K562 (cell line): ENCODE results near the gene MT1HL1. TPM values are rescaled to one million over a fixed set of nuclear protein-coding genes. Genes with fewer than 3 reads are reported as not detected.

Source experiments
- ATAC-seq: fragments of 200-7000 bp; cut with Tn5 transposase; 3 replicates; pipeline ENCODE4 v1.9.1; 2020; ENCODE audit warnings: moderate library complexity
- BruUV-seq: library from RNA; stranded (reverse); fragments of 400-500 nt; replicated peaks from 2 replicates; lab custom pipeline; 2021; lab: Mats Ljungman, UMichigan
- CTCF ChIA-PET: fragments of 300-600 bp; formaldehyde crosslinking; extraction: SDS; loops from one replicate; lab custom pipeline; 2021; ENCODE audit warnings: low intra/inter-chr PET ratio; lab: Yijun Ruan, JAX
- POLR2A ChIA-PET: fragments of 300-600, 350-650 bp; sonication (Branson Sonifier 250); formaldehyde crosslinking; extraction: SDS; loops from one replicate; lab custom pipeline; 2021; ENCODE audit warnings: antibody characterized with exemption, inconsistent platforms; lab: Yijun Ruan, JAX
- DNase-seq, 4 experiments: peaks; one replicate each; pipeline versions ENCODE4 v3.0.0 to v3.0.0-alpha.2; 2011 to 2018; ENCODE audit warnings: low spot score in 3 of 4, mixed read lengths in 3 of 4; ENCODE audit errors: extremely low read depth in 1 of 4
- FAIRE-seq: peaks from 2 replicates; lab custom pipeline; 2011; peaks lifted over from hg19 to GRCh38; lab: Jason Lieb, UNC
- H2AFZ ChIP-seq: 2 replicates; pipeline ENCODE4 v1.6.0; 2011; ENCODE audit warnings: low read depth, low read length, control low read depth, inconsistent platforms
- H3K27ac ChIP-seq: fragments of 200-600 bp; 3 replicates; pipeline ENCODE4 v1.8.0; 2011; ENCODE audit warnings: low read depth, mild to moderate bottlenecking, control low read depth, inconsistent platforms, low read length, moderate library complexity, mixed read lengths; ENCODE audit errors: extremely low read depth
- H3K27me3 ChIP-seq, 2 experiments: fragments of 300-600 bp in 1 of 2; 2 replicates in 1 of 2; 3 replicates in 1 of 2; pipeline versions ENCODE4 v1.6.0 to v1.8.0; 2011; ENCODE audit warnings: inconsistent platforms in 2 of 2, low read length in 2 of 2, mild to moderate bottlenecking in 1 of 2, mixed read lengths in 1 of 2, moderate library complexity in 1 of 2; ENCODE audit not compliant: control insufficient read depth in 2 of 2, insufficient read depth in 2 of 2
- H3K36me3 ChIP-seq: fragments of 300-600 bp; 3 replicates; pipeline ENCODE4 v1.8.0; 2011; ENCODE audit warnings: mild to moderate bottlenecking, low read length, inconsistent platforms; ENCODE audit not compliant: control insufficient read depth, insufficient read depth
- H3K4me1 ChIP-seq, 2 experiments: fragments of 200-600 bp in 1 of 2; replicated peaks in 1 of 2; 2 replicates in 1 of 2; 3 replicates in 1 of 2; pipeline versions ENCODE4 v1.5.1 to v1.8.0; 2011; ENCODE audit warnings: inconsistent platforms in 2 of 2, low read length in 2 of 2, mild to moderate bottlenecking in 1 of 2, mixed read lengths in 1 of 2, moderate library complexity in 1 of 2; ENCODE audit not compliant: control insufficient read depth in 2 of 2, insufficient read depth in 2 of 2
- H3K4me2 ChIP-seq: 2 replicates; pipeline ENCODE4 v1.6.1; 2011; ENCODE audit warnings: low read length, control low read depth, inconsistent platforms, mixed read lengths; ENCODE audit not compliant: insufficient read depth
- H3K4me3 ChIP-seq: fragments of 200-600 bp; sonication (generic), shearing (Covaris generic); 2 replicates; pipeline ENCODE4 v1.5.1; 2016; ENCODE audit warnings: control low read depth, inconsistent platforms
- H3K79me2 ChIP-seq: fragments of 200-600 bp; 3 replicates; pipeline ENCODE4 v1.8.0; 2011; ENCODE audit warnings: low read length, inconsistent platforms; ENCODE audit not compliant: control insufficient read depth, insufficient read depth
- H3K9ac ChIP-seq, 2 experiments: 2 replicates each; pipeline versions ENCODE4 v1.6.0 to v1.6.1; 2011; ENCODE audit warnings: low read depth in 2 of 2, low read length in 2 of 2, control low read depth in 1 of 2, inconsistent platforms in 1 of 2, mild to moderate bottlenecking in 1 of 2, mixed read lengths in 1 of 2; ENCODE audit not compliant: insufficient read depth in 1 of 2
- H3K9me1 ChIP-seq: one replicate; pipeline ENCODE4 v1.6.0; 2011; ENCODE audit warnings: inconsistent platforms, mild to moderate bottlenecking, low read length, moderate library complexity; ENCODE audit not compliant: control insufficient read depth, insufficient read depth
- H3K9me3 ChIP-seq: replicated peaks from 2 replicates; pipeline ENCODE4 v1.5.1; 2011; ENCODE audit warnings: low read depth, low read length, inconsistent platforms; ENCODE audit not compliant: control insufficient read depth, insufficient read depth
- H4K20me1 ChIP-seq: replicated peaks from 2 replicates; pipeline ENCODE4 v1.6.1; 2011; ENCODE audit warnings: low read length, inconsistent platforms, mixed read lengths; ENCODE audit not compliant: control insufficient read depth, insufficient read depth
- CC2D1A ChIP-seq: fragments of 450-650 bp; IDR thresholded peaks from 2 replicates; pipeline ENCODE4 v1.6.1; 2017; ENCODE audit warnings: mild to moderate bottlenecking
- FOXP1 ChIP-seq: sonication (generic); formaldehyde crosslinking; IDR thresholded peaks from 2 replicates; pipeline ENCODE4 v1.8.0; 2022; ENCODE audit warnings: mild to moderate bottlenecking, missing genetic modification reagents
- MTA3 ChIP-seq: fragments of 450-650 bp; formaldehyde crosslinking; IDR thresholded peaks from 2 replicates; pipeline ENCODE4 v1.6.1; 2017; ENCODE audit warnings: mild to moderate bottlenecking, borderline replicate concordance
- PPARD ChIP-seq: fragments of 250-450 bp; sonication (Bioruptor Pico); IDR thresholded peaks from 2 replicates; pipeline ENCODE4 v1.8.0; 2022; ENCODE audit warnings: inconsistent platforms, mild to moderate bottlenecking, moderate library complexity
- STAT6 ChIP-seq: sonication (generic); formaldehyde crosslinking; IDR thresholded peaks from 2 replicates; pipeline ENCODE4 v1.8.1; 2023; ENCODE audit warnings: mild to moderate bottlenecking, missing genetic modification reagents
- VEZF1 ChIP-seq: fragments of 200-800 bp; sonication (Bioruptor generic); IDR thresholded peaks from 2 replicates; pipeline ENCODE4 v1.6.1; 2017; ENCODE audit warnings: missing genetic modification characterization, missing compliant biosample characterization
- ZNF165 ChIP-seq: fragments of 250-450 bp; sonication (Bioruptor Pico); IDR thresholded peaks from 2 replicates; pipeline ENCODE4 v1.4.0; 2020; ENCODE audit warnings: borderline replicate concordance
- WGBS: fragments of 100-300 bp; shearing (Covaris generic); methylation state at CpG from one replicate; pipeline ENCODE4 v1.1.6; 2016; ENCODE audit warnings: low coverage, mixed read lengths; ENCODE audit not compliant: insufficient coverage; ENCODE audit errors: missing lambda C conversion rate; 5-methylcytosine and 5-hydroxymethylcytosine counted together
- in situ Hi-C: fragments of 300-500 bp; cut with MboI; formaldehyde crosslinking; loops from 4 replicates; pipeline ENCODE4 v1.15.0; 2018; ENCODE audit warnings: inconsistent platforms, mixed read lengths
- intact Hi-C: fragments of 100-400 bp; cut with micrococcal nuclease; formaldehyde crosslinking; loops from 2 replicates; pipeline ENCODE4 v1.14.2; 2022
- polyA plus RNA-seq, 8 experiments: library from polyadenylated mRNA; depleted of rRNA in 4 of 8; stranded (reverse) in 5 of 8; unstranded in 3 of 8; fragments of >200 nt; fragmentation: Nextera tagmentation in 2 of 8; fragmentation: Illumina TruSeq in 1 of 8; extraction: Ambion mirVana in 2 of 8; extraction: Trizol in 1 of 8; gene quantifications; 2 replicates each; pipeline versions ENCODE4 v1.2.1 to v1.2.3, GENCODE V29; 2011 to 2014; ENCODE audit warnings: inconsistent platforms in 1 of 8, missing spikeins in 1 of 8
- total RNA-seq, 7 experiments: library from RNA; depleted of rRNA in 6 of 7; stranded (reverse); fragments of >200 nt in 6 of 7; fragmentation: Illumina TruSeq in 2 of 7; extraction: Trizol in 2 of 7; gene quantifications; 2 replicates each; pipeline versions ENCODE4 v1.2.1 to v1.2.3, GENCODE V29; 2011 to 2021; ENCODE audit warnings: low replicate concordance in 1 of 7

The MT1HL1 gene
- total and polyA plus RNA-seq, 9 of the 15 experiments (the other 6 are each of a cell fraction or from before 2014, with no cell fraction given), result not detected

- no peak overlapping the region for H3K27ac ChIP-seq
- H3K9me3 ChIP-seq, result no peaks in the 10 kb centered on the region
- no peaks in the 10 kb centered on the region for H3K79me2 ChIP-seq
- no peak for FAIRE-seq
- intact Hi-C loops (no loop called here), in situ Hi-C loops (no loop called here)
- no peak overlapping the region for H3K9ac ChIP-seq
- POLR2A ChIA-PET, result interaction anchor here (0.6 kb wide), 1 partner anchor 237 kb away, joined by 3 read pairs; the partner anchor contains the start of gene MTR
- CTCF ChIA-PET, result no interaction called here
- ATAC-seq, result no peak
- no peak overlapping the region for H3K4me2 ChIP-seq
- DNase-seq, result no peak
- no TSS peak for BruUV-seq
- WGBS, result 2% methylated on average over 7 of the region's 7 CpGs
- no peaks in the 10 kb centered on the region for H3K36me3 ChIP-seq
- no peak overlapping the region for H3K4me3 ChIP-seq
- H3K9me1 ChIP-seq, result no peaks in the 10 kb centered on the region
- no peaks in the 10 kb centered on the region for H4K20me1 ChIP-seq
- TF ChIP-seq MTA3, result no peak
- no peak for TF ChIP-seq ZNF165 (CRISPR knock-in tag)
- no peaks in the 10 kb centered on the region for H3K4me1 ChIP-seq
- H2AFZ ChIP-seq, result no peak overlapping the region
- no peaks in the 10 kb centered on the region for H3K27me3 ChIP-seq
These were observed 27.8 kb upstream of the MT1HL1 start for GRCh38 chr1:237032029-237032428.

GRCh38 chr1:237031480-237031879 lies 27.2 kb upstream of the MT1HL1 start:
- Histone ChIP-seq H3K27me3 (no peaks in the 10 kb centered on the region), H3K4me2 (no peak overlapping the region), H4K20me1 (no peaks in the 10 kb centered on the region), H3K9me1 (no peaks in the 10 kb centered on the region), H3K9ac (no peak overlapping the region), H3K9me3 (no peaks in the 10 kb centered on the region), H2AFZ (no peak overlapping the region), H3K4me1 (no peaks in the 10 kb centered on the region), H3K27ac (no peak overlapping the region), H3K79me2 (no peaks in the 10 kb centered on the region), H3K4me3 (no peak overlapping the region), H3K36me3 (no peaks in the 10 kb centered on the region)
- in situ Hi-C loops, result no loop called here
- ATAC-seq (no peak), DNase-seq (no peak), FAIRE-seq (no peak)
- WGBS, result 0% methylated on average over 4 of the region's 4 CpGs
- CTCF ChIA-PET, result no interaction called here
- intact Hi-C loops, result no loop called here
- no TSS peak for BruUV-seq
- POLR2A ChIA-PET, result interaction anchor here (0.6 kb wide), 1 partner anchor 237 kb away, joined by 3 read pairs; the partner anchor contains the start of gene MTR
- TF ChIP-seq PPARD (CRISPR knock-in tag) (no peak), FOXP1 (CRISPR knock-in tag) (no peak), VEZF1 (no peak), STAT6 (CRISPR knock-in tag) (no peak), CC2D1A (no peak)
